Activated CD4-positive, alpha-beta memory T cell treated with anti-CD3 and anti-CD28 coated beads for 36 hours (primary cell): Measurements from ENCODE around the gene FOSL2. TPM values are rescaled to one million over a fixed set of nuclear protein-coding genes. Genes with fewer than 3 reads are reported as not detected.

Source experiments
- CTCF ChIA-PET: fragments of 350-600 bp; sonication (Branson Sonifier 250); formaldehyde crosslinking; loops from one replicate; lab custom pipeline; 2021; ENCODE audit warnings: antibody characterized with exemption, inconsistent platforms; lab: Charles Lee
- POLR2A ChIA-PET: fragments of 350-600 bp; sonication (Branson Sonifier 250); formaldehyde crosslinking; loops from one replicate; lab custom pipeline; 2021; ENCODE audit warnings: antibody characterized with exemption; lab: Charles Lee
- DNase-seq: peaks from one replicate; pipeline ENCODE4 v3.0.0-alpha.2; 2020
- H3K27ac Mint-ChIP-seq: one replicate; pipeline ENCODE4 v1.8.0; 2021; ENCODE audit warnings: mixed read lengths
- H3K27me3 Mint-ChIP-seq: one replicate; pipeline ENCODE4 v1.8.0; 2021; ENCODE audit warnings: mixed read lengths
- H3K36me3 Mint-ChIP-seq: one replicate; pipeline ENCODE4 v1.8.0; 2021; ENCODE audit warnings: mixed read lengths
- H3K4me1 Mint-ChIP-seq: one replicate; pipeline ENCODE4 v1.8.0; 2021; ENCODE audit warnings: low read depth, mixed read lengths
- H3K4me3 Mint-ChIP-seq: one replicate; pipeline ENCODE4 v1.8.0; 2021; ENCODE audit warnings: mild to moderate bottlenecking, mixed read lengths
- H3K9me3 Mint-ChIP-seq: one replicate; pipeline ENCODE4 v1.8.0; 2021; ENCODE audit warnings: mixed read lengths
- intact Hi-C: fragments of 100-400 bp; cut with micrococcal nuclease; formaldehyde crosslinking; loops from one replicate; pipeline ENCODE4 v1.15.1; 2023
- total RNA-seq, 2 experiments: library from RNA; stranded (reverse); gene quantifications; one replicate each; pipeline ENCODE4 v1.2.3, GENCODE V29; 2021

The FOSL2 gene
- total RNA-seq, 2 experiments from 2014 or later = 172 to 182 TPM

DNA sequence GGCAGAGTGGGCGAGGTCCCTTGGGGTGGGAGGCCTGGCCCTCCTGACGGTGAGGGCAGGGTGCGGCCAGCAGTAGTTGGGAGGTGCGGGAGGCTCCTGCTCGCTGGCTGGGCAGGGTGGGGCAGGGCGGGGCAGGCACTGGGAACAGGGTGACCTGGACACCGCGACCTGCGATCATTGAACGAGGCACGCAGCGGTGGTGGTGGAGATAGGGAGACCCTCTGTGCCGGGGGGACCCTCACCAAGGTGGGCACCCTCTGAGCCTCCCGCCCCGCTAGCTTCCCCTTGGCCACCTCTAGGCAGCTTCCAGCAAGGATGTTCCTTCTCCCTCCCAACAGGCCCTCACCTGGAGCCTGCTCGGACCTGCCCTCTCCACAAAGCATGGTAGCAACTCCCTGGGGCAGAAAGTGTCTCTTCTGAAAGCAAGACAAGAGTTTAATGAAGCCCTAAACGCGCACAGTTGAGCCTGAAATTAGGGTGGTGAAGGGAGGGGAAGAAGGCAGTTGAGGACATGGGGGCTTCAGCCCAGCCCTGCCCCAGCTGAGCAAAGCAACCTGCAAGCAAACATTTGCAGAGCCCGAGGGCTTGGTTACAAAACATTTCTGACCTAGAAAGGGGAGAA, 15.4 kb upstream of the FOSL2 start:
- CTCF ChIA-PET = no interaction called here
- Mint-ChIP-seq H3K27me3 (no peaks in the 10 kb centered on the region), H3K36me3 (no peaks in the 10 kb centered on the region), H3K9me3 (no peaks in the 10 kb centered on the region), H3K4me1 (peaks cover 23% of the 10 kb centered on the region), H3K4me3 (no peak overlapping the region), H3K27ac (no peak overlapping the region)
- DNase-seq = no peak
- POLR2A ChIA-PET = no interaction called here
- intact Hi-C loops = no loop called here

DNA sequence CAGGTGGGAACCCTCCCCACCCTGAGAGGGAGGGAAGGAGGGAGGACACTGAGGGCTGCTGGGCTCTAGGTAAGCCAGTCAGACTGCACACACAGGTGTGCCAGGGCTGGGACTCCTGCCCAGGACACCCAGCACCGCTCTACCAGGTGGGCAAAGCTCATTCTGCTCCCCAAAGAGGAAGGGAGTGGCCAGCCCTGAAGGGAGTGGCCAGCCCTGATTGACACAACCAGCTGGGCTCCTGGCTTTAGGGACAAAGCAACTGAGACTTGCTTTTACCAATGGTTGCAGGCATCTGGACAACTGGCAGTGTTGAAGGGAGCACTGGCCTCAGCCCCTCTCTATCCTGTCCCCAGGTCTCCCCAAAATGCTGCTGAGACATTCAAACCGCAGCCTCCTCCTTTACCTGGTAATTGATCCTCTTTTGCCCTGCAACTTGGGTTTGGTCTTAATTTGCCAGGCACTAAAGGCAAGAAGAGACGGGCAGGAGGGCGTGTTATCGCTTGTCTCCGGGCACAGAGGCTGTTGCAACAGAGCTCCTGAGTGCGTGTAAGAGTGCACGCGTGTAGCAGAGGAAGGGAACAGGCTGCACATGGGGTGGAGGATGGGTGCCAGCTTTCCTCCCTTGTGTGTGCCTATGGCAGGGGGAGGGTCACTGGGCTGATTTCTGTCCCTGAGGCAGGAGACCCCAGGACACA, 14.5 kb upstream of the FOSL2 start:
- Mint-ChIP-seq H3K4me1 (peaks cover 26% of the 10 kb centered on the region), H3K27ac (no peak overlapping the region), H3K36me3 (no peaks in the 10 kb centered on the region), H3K9me3 (no peaks in the 10 kb centered on the region), H3K27me3 (no peaks in the 10 kb centered on the region), H3K4me3 (no peak overlapping the region)
- CTCF ChIA-PET = no interaction called here
- POLR2A ChIA-PET = interaction anchor here (1.8 to 2.0 kb wide), 2 partner anchors 12 to 13 kb away, joined by 6 to 11 read pairs; no protein-coding TSS in a partner anchor
- no peak for DNase-seq
- intact Hi-C loops = no loop called here

DNA sequence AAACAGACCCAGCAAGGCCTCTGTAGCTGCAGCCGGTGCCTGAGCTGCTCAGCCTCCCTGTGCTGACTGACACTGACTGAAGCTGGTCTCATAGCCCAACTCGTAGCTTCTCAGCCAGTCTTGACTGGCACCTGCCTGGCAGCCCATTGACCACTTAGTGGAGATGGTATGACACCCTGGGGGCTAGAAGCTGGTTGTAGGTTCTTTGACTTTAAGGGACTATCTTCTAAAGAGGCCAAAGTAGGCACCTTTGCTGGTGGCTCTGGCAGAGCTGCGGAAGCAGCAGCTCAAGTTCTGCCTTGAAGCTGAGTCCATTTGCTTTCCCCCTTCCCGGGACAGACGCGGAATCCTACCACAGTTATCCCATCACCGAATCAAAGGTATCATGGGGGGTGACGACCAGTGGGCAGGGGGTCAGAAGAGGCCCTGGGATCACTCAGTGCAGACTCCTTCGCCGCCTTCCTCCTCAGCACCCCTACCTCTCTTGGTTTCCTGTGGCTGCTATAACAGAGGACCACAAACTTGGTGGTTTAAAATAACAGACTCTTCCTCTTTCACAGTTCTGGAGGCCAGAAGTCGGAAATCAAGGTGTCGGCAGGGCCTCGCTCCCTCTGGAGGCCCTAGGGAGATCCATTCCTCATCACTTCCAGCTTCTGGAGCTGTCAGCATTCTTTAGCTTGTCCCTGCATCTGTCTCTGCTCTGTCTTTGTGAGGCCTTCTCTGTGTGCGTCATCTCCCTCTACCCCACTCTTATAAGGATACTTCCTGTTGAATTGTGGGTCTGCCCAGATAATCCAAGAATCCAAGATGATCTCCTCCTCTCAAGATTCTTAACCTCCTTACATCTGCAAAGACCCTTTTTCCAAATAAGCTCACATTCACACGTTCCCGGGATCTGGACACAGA, 13.7 kb upstream of the FOSL2 start:
- Mint-ChIP-seq H3K27ac (peak overlapping the region; percentile 15), H3K27me3 (no peaks in the 10 kb centered on the region), H3K4me3 (no peak overlapping the region), H3K9me3 (no peaks in the 10 kb centered on the region), H3K36me3 (no peaks in the 10 kb centered on the region), H3K4me1 (peaks cover 27% of the 10 kb centered on the region)
- intact Hi-C loops = no loop called here
- no peak for DNase-seq
- CTCF ChIA-PET = no interaction called here
- POLR2A ChIA-PET = interaction anchor here (0.6 to 2.0 kb wide), 4 partner anchors 11 to 14 kb away, joined by 4 to 11 read pairs (median 5); no protein-coding TSS in a partner anchor

DNA sequence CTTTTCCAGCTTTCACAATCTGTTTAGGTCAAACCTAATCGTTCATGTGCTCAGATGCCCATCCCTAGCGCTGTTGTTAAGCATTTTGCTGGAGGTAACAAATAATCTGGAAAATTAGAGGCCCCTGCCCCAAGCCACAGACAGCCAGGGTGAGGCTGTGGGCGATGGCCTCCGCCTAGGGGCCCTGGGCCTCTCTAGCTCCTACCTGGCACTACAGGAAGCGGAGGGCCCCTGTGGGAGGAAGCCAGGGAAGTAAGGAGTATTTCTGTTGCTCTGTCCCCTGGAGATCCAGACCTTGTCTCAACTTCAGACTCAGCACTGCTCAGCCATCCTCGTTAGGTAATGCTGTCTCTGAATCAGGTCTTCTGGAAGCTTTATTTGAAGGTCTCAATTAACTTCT, 12.4 kb upstream of the FOSL2 start:
- POLR2A ChIA-PET = interaction anchor here (1.6 to 1.8 kb wide), 2 partner anchors 10 to 11 kb away, joined by 5 to 6 read pairs; no protein-coding TSS in a partner anchor
- Mint-ChIP-seq H3K36me3 (no peaks in the 10 kb centered on the region), H3K27me3 (no peaks in the 10 kb centered on the region), H3K27ac (peak overlapping the region; percentile 8), H3K9me3 (no peaks in the 10 kb centered on the region), H3K4me3 (no peak overlapping the region), H3K4me1 (peaks cover 27% of the 10 kb centered on the region)
- intact Hi-C loops = no loop called here
- CTCF ChIA-PET = no interaction called here
- no peak for DNase-seq

DNA sequence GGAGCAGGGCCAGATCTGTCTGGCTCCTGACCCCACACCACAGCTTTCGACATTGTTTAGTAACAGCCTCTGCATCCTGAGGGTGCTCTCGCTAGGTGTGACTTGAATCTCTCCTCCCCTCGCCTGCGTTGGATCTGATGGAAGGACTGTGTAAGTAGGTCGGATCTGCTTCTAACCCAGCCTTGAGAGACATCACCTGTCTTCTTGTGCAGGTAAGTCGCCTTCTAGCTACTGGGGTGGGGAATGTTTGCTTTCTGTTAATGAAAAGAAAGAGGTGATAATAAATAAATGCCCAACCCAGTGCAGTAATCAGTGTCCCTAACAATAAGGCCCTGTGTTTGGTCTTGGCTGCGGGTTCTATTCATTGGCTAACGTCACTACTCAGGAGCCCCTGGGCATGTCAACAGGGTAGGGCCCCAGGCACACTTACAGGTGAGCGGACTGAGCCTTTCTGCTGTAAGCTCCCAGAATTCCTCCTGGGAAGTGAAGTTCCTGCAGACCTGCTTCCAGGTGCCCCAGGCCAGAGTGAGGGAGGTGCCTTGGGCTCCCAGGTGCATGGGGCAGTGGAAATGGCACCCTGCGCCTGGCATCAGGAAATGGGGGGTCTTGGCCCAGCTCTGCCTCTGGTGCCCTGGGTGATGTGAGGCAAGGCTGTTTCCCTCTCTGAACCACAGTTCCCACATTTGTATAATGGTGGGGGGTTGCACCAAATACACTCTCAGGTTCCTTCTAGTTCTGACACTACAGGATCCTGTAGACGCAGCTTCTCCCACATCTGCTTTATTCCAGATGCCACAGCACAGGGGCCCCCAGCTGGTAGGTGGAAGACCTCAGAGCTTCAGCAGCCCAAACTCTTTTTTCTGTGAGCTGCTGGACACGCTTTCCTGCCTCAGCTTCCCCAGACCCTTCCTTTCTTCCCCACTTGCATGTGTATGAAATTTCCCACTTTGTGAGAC, 11.2 kb upstream of the FOSL2 start:
- H3K4me3 Mint-ChIP-seq = no peak overlapping the region
- ChIA-PET CTCF (interaction anchor here (2.1 kb wide), 1 partner anchor 71 kb away, joined by 5 read pairs; no protein-coding TSS in a partner anchor), POLR2A (interaction anchor here (1.6 kb wide), 1 partner anchor 9 kb away, joined by 5 read pairs; no protein-coding TSS in a partner anchor)
- H3K27me3 Mint-ChIP-seq = no peaks in the 10 kb centered on the region
- H3K36me3 Mint-ChIP-seq = no peaks in the 10 kb centered on the region
- DNase-seq = no peak
- no peaks in the 10 kb centered on the region for H3K9me3 Mint-ChIP-seq
- intact Hi-C loops = no loop called here
- peaks cover 27% of the 10 kb centered on the region for H3K4me1 Mint-ChIP-seq
- H3K27ac Mint-ChIP-seq = no peak overlapping the region

DNA sequence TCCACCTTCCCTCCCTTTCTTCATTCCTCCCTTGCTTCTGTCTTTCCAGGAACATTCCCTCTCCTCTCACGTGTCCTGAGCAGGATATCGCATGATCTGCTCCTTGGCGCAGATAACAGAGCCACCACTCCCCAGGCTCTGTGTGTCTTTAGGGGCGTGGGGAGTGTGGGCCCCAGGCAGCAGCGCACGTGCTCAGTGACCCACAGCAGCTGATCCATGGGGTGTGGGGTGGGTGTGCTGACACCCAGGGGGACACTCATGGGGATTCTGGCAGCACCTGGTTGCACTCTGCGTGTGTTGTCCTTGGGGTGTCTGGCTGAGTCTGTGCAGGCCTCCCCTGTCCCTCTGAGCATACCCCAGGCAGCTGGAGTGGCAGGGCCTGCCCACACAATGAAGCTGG, 9.9 kb upstream of the FOSL2 start:
- POLR2A ChIA-PET = no interaction called here
- no peak for DNase-seq
- Mint-ChIP-seq H3K27ac (no peak overlapping the region), H3K4me3 (no peak overlapping the region), H3K9me3 (no peaks in the 10 kb centered on the region), H3K27me3 (no peaks in the 10 kb centered on the region), H3K4me1 (peaks cover 35% of the 10 kb centered on the region), H3K36me3 (no peaks in the 10 kb centered on the region)
- CTCF ChIA-PET = interaction anchor here (1.7 to 2.1 kb wide), 2 partner anchors 23 to 70 kb away, joined by 4 to 5 read pairs; no protein-coding TSS in a partner anchor
- intact Hi-C loops = no loop called here

DNA sequence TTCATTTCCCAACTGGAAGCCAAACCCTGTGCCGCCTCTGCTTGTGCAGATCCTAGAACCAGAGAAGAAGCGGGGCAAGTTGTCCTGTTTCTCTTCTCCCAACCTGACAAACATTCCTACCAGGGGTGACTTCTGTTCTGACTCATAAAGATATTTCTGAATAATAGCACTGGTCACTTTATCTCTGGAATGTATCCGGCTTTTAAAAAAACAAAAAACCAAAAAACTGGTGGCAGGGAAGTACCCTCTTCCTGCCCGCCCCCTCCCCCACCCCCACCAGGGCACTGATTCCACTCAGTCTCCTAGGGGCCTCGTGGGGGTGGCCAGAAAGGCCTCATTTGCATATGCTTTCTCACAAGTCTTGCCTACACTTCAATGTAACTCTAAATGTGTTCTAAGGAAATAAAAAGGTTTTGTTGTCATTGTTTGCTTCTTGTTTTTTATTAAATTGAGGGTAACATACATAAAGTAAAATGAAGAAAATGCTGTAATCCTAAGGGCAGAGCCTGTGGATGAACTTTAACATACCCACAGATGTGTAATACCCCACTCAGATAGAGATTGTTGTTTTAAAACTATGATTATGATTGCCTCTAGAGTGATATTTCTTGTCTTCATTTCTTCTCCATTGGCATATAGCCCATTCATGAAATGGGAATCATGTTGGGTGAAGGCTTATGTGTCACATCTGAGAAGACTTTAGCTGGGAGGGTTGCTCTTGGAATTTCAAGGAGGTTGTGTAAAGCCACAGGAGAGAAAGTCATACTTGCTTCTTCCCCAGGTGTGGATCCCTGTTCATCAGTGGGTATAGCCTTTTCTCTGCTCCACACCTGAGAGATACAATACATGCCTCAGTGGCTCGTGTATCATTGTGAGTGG, 5.3 kb upstream of the FOSL2 start:
- no peaks in the 10 kb centered on the region for H3K36me3 Mint-ChIP-seq
- intact Hi-C loops = loop anchor here (2.0 kb wide), 1 partner anchor 21 kb away; no protein-coding TSS in a partner anchor
- peak overlapping the region; percentile 16 for H3K4me3 Mint-ChIP-seq
- no peaks in the 10 kb centered on the region for H3K27me3 Mint-ChIP-seq
- no peak for DNase-seq
- H3K4me1 Mint-ChIP-seq = peaks cover 34% of the 10 kb centered on the region
- H3K27ac Mint-ChIP-seq = peak overlapping the region; percentile 85
- CTCF ChIA-PET = no interaction called here
- POLR2A ChIA-PET = no interaction called here
- H3K9me3 Mint-ChIP-seq = no peaks in the 10 kb centered on the region

DNA sequence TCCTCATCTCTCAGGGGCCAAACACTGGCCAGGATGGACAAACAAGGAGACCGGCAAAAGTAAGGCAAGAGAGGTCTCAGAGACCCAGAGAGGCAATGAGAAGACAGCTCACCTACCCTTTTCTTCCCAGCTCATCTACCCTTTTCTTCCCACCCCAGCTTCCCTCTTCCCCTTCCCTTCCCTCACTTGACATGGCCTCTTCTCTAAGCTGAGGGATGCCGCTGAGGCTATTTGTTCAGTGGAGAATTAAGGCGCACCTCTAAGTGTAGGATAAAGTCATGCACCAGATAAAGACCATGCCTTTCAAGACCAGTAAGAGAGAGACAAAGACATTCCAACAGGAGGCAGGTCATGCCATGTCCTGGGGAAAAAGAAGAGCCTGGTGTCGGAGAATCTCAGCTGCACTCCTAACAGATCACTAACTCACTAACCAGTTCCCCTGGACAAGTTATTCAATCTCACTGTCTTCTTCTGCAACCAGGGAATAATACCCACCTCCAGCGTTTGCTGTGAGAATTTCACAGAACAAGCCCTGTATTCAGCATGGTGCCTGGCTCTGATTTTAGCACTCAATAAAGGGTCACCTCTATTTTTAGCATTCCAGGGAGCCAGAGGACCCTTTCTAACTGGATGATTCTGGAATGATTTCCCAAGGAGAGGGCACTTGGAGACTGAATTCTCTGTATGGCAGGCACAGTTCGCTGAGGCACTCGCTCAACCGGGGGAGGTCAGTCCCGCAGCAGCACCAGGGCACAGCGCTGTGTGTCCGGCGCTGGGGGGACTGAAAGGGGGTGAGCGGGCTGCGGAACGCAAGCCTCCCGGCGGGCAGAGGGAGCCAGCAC, 3.0 kb upstream of the FOSL2 start:
- ChIA-PET CTCF (interaction anchor here (0.6 to 2.0 kb wide), 5 partner anchors 13 to 636 kb away, joined by 3 to 7 read pairs (median 3); no protein-coding TSS in a partner anchor), POLR2A (interaction anchor here (0.6 to 3.9 kb wide), 13 partner anchors 9 to 498 kb away, joined by 3 to 37 read pairs (median 6); partner anchors contain the start of genes BABAM2 and RBKS)
- peak overlapping the region; percentile 73 for H3K4me3 Mint-ChIP-seq
- H3K36me3 Mint-ChIP-seq = peaks cover 2% of the 10 kb centered on the region
- peak overlapping the region; percentile 98 for H3K27ac Mint-ChIP-seq
- no peak for DNase-seq
- intact Hi-C loops = loop anchor here (1.0 to 10.0 kb wide), 11 partner anchors 20 to 1758 kb away; partner anchors contain the start of genes PPP1CB, WDR43 and YPEL5
- peaks cover 2% of the 10 kb centered on the region for H3K27me3 Mint-ChIP-seq
- H3K4me1 Mint-ChIP-seq = peaks cover 30% of the 10 kb centered on the region
- H3K9me3 Mint-ChIP-seq = no peaks in the 10 kb centered on the region

DNA sequence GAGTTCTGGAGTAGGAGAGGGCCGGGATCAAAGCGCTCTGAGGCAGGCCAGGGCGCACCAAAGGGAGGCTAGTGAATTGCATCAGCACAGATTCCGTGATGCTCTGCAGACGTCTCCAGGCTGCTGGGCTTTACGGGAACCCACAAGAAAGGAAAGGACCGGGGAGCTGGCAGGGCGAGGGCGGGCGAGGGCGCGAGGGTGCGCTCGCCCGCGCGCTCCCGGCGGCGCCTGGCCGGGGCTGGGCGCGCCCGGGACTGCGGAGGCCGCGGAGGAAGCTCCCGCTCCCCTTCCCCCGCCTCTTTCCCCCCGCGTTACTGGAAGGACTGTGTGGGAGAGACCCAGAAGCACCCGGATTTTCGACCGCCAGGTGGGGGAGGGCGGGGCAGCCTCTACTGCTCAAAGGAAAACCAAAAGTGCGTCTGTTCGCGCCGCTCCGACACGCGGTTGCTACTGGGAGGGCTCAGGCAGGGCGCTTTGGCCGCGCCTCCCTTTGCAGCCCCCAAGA, 2.4 kb upstream of the FOSL2 start:
- ChIA-PET POLR2A (interaction anchor here (0.6 to 3.9 kb wide), 13 partner anchors 9 to 499 kb away, joined by 3 to 37 read pairs (median 6); partner anchors contain the start of genes BABAM2 and RBKS), CTCF (interaction anchor here (1.0 to 2.0 kb wide), 4 partner anchors 14 to 636 kb away, joined by 3 to 7 read pairs (median 4); no protein-coding TSS in a partner anchor)
- Mint-ChIP-seq H3K36me3 (peaks cover 2% of the 10 kb centered on the region), H3K27me3 (peaks cover 2% of the 10 kb centered on the region), H3K4me1 (peaks cover 30% of the 10 kb centered on the region), H3K27ac (peak overlapping the region; percentile 98), H3K4me3 (peak overlapping the region; percentile 94), H3K9me3 (no peaks in the 10 kb centered on the region)
- peak; percentile 98 for DNase-seq
- intact Hi-C loops = loop anchor here (1.0 to 10.0 kb wide), 11 partner anchors 19 to 1757 kb away; partner anchors contain the start of genes PPP1CB, WDR43 and YPEL5
